Stimulated activated CD8-positive, alpha-beta memory T cell treated with anti-CD3 and anti-CD28 coated beads, Interleukin-15, amount 100 ng/mL, for 1 hour (primary cell): Measurements from ENCODE around the gene MPV17L2.

ENCODE experiments used
- DNase-seq: peaks from one replicate; pipeline ENCODE4 v3.0.0-alpha.2; 2020; ENCODE audit warnings: low read depth

MPV17L2 gene

GRCh38 chr19:18218600-18218999, 25.6 kb downstream of the MPV17L2 start:
- DNase-seq = no peak

GRCh38 chr19:18219911-18220631, 27.1 kb downstream of the MPV17L2 start:
- no peak for DNase-seq

DNA sequence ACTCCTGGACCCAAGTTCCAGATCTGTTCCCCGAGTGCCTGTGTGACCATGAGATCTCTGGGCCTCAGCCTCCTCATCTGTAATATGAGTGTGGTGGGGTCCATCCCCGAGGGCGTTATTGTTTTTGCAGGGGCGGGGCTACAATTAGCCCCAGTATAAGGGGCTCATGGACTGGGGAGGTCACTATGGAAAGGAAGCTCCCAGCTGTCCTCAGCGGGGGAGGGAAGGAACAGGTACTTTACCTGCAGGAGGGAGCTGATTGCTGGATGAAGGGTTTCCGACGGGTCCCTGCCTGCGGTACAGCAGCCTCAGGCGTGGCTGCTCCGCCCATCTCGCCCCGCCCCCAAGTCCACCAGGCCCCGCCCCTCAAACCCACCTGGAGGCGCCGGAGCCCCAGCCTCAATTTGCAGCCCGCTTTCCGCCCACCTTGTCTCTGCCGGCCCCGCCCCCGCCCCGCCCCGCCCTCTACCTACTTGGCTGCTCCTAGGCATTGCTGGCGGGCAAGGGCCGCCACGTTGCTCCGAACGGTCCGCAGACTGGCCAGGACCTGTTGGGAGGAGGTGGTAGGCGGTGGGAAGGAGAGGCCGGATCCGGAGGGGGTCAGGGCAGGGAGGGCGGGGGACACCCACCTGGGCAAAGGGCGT, 27.7 kb downstream of the MPV17L2 start:
- DNase-seq = no peak

DNA sequence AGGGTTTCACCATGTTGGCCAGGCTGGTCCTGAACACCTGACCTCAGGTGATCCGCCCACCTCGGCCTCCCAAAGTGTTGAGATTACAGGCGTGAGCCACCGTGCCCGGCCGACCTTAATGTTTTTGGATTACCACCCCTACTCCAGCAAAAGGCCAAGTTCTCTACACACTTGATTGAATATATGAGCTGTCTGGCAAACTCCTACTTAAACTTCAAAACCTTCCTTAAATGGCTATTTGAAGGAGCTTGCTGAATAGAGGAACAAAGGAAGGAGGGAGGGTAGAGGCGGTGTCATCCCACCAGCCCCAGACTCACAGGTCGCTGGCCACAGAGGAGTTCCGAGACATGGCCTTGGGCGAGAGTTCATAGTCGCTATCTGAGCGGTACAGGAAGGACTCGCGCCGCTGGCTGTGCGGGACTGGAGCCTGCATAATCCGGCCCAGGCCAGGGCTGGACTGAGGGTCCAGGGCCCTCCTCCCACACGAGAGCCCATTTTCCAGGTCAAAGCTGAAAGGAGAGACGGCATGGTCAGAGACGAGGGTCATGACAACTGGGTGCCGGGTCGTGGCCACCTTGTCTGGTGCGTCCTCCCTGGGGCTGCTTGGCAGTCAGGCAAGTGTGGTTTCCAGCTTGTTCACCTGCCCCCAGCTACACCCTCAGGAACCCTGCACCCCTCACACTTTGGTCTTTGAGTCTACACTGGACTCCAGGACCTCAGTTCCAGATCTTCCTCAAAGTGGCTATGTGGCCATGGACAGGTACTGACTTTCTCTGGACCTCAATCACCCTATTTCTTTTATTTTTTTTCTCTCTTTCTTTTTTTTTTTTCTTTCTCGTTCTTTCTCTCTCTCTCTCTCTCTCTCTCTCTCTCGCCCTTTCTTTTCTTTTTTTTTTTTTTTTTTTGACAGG, 29.1 kb downstream of the MPV17L2 start:
- DNase-seq = no peak

DNA sequence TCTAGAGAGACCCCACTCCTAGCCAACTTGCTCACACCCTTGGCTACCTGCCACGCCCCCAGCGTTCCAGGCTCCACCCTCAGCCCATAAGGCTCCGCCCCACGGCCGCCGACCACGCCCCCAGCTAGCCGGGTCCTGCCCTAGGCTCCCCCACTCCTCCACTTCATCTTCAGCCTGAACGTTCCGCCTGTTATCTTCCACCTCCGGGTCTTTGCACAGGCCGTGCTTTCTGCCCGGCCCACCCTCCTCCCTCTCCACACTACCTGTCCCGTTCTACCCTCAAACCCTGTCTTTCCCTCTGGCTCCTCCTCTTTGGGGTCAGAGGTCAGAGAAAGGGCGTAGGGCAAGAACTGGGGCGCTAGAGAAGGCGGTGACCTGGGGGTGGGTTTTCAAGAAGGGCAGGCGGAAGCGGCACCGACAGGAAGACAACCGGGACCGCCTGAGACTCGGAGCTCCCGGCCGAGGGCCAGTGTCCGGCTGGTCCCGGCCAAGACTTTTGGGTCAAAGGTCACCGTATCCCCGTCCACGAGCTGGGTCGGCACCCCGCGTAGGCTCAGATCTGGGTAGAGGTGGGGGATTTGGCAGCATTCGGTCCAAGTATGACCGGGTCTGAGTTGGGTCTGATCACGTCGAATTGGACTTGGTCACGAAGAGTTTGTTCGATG, 31.0 kb downstream of the MPV17L2 start:
- DNase-seq = no peak

- DNase-seq = peak; percentile 60
Measured at GRCh38 chr19:18224525-18225354, 31.7 kb downstream of the MPV17L2 start.

GRCh38 chr19:18225355-18225701, 32.3 kb downstream of the MPV17L2 start:
- no peak for DNase-seq

GRCh38 chr19:18225702-18226468, 32.9 kb downstream of the MPV17L2 start, which contains the start of gene PDE4C:
Gene PDE4C (minus strand): TSS chr19:18226438. CDS start chr19:18226415, 23 bp downstream.
- no peak for DNase-seq

- DNase-seq = no peak
Measured at GRCh38 chr19:18226956-18227780, 34.1 kb downstream of the MPV17L2 start.

DNA sequence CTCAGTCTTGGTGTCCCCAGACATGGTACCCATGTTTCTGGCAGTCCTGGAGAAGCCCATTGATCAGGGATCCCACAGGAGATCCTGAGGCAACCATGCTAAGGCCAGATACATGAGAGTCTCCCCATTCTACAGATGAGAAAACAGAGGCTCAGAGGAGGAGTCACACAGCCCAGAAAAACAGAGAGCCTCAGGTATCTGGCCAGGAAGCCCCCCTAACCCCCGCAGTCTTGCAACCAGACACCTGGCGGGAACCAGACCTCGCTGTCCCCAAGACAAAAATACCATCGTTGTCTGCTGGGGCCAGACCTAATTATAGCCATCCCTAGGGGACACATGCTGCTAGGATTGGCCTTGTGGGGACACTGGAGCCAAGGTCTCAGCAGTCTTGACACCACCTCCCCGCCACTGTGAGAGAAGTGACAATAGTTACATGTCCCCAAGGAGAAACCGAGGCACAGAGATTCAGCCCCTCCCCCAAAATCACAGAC, 34.8 kb downstream of the MPV17L2 start:
- DNase-seq = no peak

GRCh38 chr19:18229474-18229873, 36.5 kb downstream of the MPV17L2 start:
- DNase-seq = no peak

DNA sequence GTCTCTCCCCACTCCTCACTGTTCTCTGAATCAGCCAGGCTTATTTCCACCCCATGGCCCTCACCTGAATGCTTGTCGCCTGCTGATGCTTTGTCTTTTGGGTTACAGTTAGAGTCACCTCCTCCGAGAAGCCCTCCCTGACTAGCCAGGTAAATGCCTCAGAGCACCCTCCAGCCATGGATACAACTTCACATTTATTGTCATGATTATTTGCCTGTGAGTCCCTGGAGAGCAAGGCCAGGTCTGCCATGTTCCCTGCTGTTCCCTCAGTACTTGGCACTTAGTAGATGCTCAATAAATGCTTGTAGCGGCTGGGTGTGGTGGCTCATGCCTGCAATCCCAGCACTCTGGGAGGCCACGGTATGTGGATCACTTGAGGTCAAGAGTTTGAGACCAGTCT, 36.9 kb downstream of the MPV17L2 start:
- DNase-seq = no peak

DNA sequence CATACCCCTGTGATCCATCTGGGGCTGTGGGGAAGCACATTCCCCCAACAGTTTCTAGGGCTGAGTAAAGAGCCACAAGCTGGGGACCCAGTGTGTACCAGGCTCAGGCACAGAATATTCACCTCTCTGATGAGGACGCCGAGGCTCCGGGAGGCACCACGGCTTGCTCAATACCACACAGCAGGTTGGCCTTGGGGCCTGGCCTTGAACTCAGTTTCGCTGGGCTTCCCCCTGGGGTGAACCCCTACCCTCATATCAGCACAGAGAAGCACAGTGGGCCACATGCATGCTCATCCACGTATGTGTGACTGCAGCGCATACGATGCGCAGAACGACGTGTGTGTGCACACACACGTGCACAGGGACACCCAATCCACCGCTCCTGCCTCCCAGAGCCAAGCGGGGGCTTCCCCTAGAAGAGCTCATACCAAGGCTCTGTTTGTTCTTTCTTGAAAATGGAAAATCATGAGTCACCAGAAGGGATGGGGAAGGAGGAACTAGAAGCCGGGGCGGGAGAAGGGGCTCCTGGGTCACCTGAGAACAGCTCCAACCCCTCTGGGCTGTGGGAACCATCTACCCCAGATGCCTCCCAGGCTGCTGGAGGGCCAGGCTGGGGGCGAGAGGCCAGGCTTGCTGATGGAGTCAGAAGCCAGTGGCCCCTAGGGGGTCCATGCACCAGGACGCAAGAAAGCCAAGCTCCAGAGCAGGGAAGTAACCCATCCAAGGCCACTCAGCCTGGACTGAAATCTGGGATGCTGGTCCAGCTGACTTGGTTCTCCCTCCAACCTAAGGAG, 38.1 kb downstream of the MPV17L2 start:
- DNase-seq = no peak

- no peak for DNase-seq
Measured at GRCh38 chr19:18231775-18232174, 38.8 kb downstream of the MPV17L2 start.

GRCh38 chr19:18232540-18233223, 39.7 kb downstream of the MPV17L2 start:
- DNase-seq = no peak

GRCh38 chr19:18233224-18233825, 40.3 kb downstream of the MPV17L2 start:
- DNase-seq = peak; percentile 14

DNA sequence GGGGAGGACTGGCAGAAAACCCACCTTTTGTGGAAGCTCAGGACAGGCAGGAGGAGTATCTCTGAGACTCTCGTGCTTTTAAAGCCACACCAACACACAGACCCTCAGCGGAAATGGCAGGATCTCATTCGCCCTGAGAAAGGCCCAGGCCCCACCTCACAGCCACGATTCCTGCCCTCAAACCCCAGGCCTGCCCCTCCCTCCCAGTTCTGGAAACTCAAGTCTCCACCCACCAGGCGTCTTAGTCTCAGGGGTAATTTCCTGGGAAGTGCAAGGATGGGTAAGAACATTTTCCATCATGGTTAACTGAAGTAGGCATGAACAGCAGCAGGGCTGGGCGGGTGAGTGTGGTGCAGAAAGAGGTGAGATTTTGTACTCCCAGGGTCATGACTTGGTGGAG, 41.2 kb downstream of the MPV17L2 start:
- DNase-seq = no peak

- no peak for DNase-seq
Measured at GRCh38 chr19:18239303-18239702, 46.3 kb downstream of the MPV17L2 start.
